Astrocyte (in vitro differentiated cells and primary cell): ENCODE measurements around the gene ILKAP. TPM values are rescaled to one million over a fixed set of nuclear protein-coding genes. Genes with fewer than 3 reads are reported as not detected.

ENCODE experiments used
- DNase-seq: peaks from one replicate; pipeline ENCODE4 v3.0.0-alpha.2; 2010; ENCODE audit warnings: low read depth
- FAIRE-seq: peaks from 2 replicates; lab custom pipeline; 2011; peaks lifted over from hg19 to GRCh38; lab: Jason Lieb, UNC
- H2AFZ ChIP-seq: 2 replicates; pipeline ENCODE4 v1.6.0; 2012; ENCODE audit warnings: low read depth, low read length, inconsistent platforms
- H3K27ac ChIP-seq: 2 replicates; pipeline ENCODE4 v1.5.1; 2011; ENCODE audit warnings: low read depth, low read length, inconsistent platforms
- H3K27me3 ChIP-seq: 2 replicates; pipeline ENCODE4 v1.6.0; 2011; ENCODE audit warnings: low read length, inconsistent platforms; ENCODE audit not compliant: insufficient read depth
- H3K36me3 ChIP-seq: 2 replicates; pipeline ENCODE4 v1.5.1; 2011; ENCODE audit warnings: low read length, inconsistent platforms; ENCODE audit not compliant: insufficient read depth
- H3K4me1 ChIP-seq: 2 replicates; pipeline ENCODE4 v1.5.1; 2011; ENCODE audit warnings: low read length, inconsistent platforms; ENCODE audit not compliant: insufficient read depth
- H3K4me2 ChIP-seq: 2 replicates; pipeline ENCODE4 v1.6.0; 2012; ENCODE audit warnings: low read length, inconsistent platforms
- H3K4me3 ChIP-seq: 2 replicates; pipeline ENCODE4 v1.5.1; 2011; ENCODE audit warnings: low read depth, mild to moderate bottlenecking, low read length, inconsistent platforms; ENCODE audit not compliant: insufficient read depth
- H3K79me2 ChIP-seq: 2 replicates; pipeline ENCODE4 v1.6.0; 2012; ENCODE audit warnings: mild to moderate bottlenecking, low read length, inconsistent platforms; ENCODE audit not compliant: insufficient read depth
- H3K9ac ChIP-seq: 2 replicates; pipeline ENCODE4 v1.6.0; 2012; ENCODE audit warnings: mild to moderate bottlenecking, low read length, inconsistent platforms
- H3K9me3 ChIP-seq: 2 replicates; pipeline ENCODE4 v1.5.1; 2012; ENCODE audit warnings: low read depth, mild to moderate bottlenecking, low read length, inconsistent platforms; ENCODE audit not compliant: insufficient read depth
- H4K20me1 ChIP-seq: 2 replicates; pipeline ENCODE4 v1.6.0; 2012; ENCODE audit warnings: low read length, inconsistent platforms; ENCODE audit not compliant: insufficient read depth
- H3K27ac Mint-ChIP-seq: one replicate; pipeline ENCODE4 v1.8.0; 2021; ENCODE audit warnings: mild to moderate bottlenecking, mixed read lengths; ENCODE audit not compliant: unreplicated experiment
- H3K27me3 Mint-ChIP-seq: one replicate; pipeline ENCODE4 v1.8.0; 2021; ENCODE audit warnings: low read depth, mixed read lengths; ENCODE audit not compliant: unreplicated experiment
- H3K36me3 Mint-ChIP-seq: one replicate; pipeline ENCODE4 v1.8.0; 2021; ENCODE audit warnings: low read depth, mixed read lengths; ENCODE audit not compliant: unreplicated experiment
- H3K4me1 Mint-ChIP-seq: one replicate; pipeline ENCODE4 v1.8.0; 2021; ENCODE audit warnings: low read depth, mixed read lengths; ENCODE audit not compliant: unreplicated experiment
- H3K4me3 Mint-ChIP-seq: one replicate; pipeline ENCODE4 v1.8.0; 2021; ENCODE audit warnings: mild to moderate bottlenecking, moderate library complexity, mixed read lengths; ENCODE audit not compliant: unreplicated experiment
- H3K9me3 Mint-ChIP-seq: one replicate; pipeline ENCODE4 v1.8.0; 2021; ENCODE audit warnings: mild to moderate bottlenecking, mixed read lengths; ENCODE audit not compliant: unreplicated experiment
- EZH2 ChIP-seq: IDR thresholded peaks from 2 replicates; pipeline ENCODE4 v1.6.1; 2012; ENCODE audit warnings: mild to moderate bottlenecking, low read length, inconsistent platforms; ENCODE audit not compliant: insufficient read depth
- total RNA-seq: library from RNA; stranded (reverse); gene quantifications from 2 replicates; pipeline ENCODE4 v1.2.1, GENCODE V29; 2021
- TF ChIP-seq, protein P1 (sequence below): IDR thresholded peaks from 2 replicates; pipeline ENCODE4 v1.5.1; 2011; ENCODE audit warnings: low read depth, mild to moderate bottlenecking, inconsistent platforms, low read length, moderate library complexity; ENCODE audit not compliant: insufficient read depth

Gene ILKAP
- total RNA-seq, 1 donor from 2014 or later, result 32.3 TPM

DNA sequence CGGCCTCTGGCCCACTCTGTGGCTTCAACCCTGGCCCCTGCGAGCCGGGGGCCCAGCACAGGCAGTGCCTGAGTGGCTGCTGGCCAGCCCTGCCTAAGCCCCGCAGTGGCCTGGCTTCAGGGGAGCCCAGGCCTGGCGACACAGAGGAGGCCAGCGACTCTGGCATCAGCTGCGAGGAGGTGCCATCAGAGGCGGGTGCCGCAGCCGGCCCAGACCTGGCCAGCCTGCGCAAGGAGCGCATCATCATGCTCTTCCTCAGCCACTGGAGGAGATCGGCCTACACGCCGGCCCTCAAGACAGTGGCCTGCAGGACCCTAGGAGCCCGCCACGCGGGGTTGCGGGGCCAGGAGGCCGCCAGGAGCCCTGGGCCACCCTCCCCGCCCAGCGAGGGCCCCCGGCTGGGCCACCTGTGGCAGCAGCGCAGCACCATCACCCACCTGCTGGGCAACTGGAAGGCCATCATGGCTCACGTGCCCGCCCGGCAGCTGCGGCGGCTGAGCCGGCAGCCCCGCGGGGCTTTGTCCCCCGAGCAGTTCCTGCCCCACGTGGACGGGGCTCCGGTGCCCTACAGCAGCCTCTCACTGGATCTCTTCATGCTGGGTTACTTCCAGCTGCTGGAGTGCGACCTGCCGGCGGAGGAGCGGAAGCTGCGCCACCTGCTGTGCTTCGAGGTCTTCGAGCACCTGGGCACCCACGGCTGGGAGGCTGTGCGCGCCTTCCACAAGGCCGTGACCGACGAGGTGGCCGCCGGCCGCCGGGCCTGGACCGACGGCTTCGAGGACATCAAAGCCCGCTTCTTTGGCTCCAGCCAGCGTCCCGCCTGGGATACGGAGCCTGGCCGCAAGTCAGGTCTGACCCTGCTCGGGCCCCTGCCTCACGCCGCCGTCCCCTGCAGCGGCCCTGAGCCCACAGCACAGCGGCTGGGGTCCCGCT, 72.5 kb downstream of the ILKAP start:
- DNase-seq, result no peak
- Histone ChIP-seq H3K4me1 (no peaks in the 10 kb centered on the region), H3K9ac (no peak overlapping the region), H3K9me3 (no peaks in the 10 kb centered on the region), H3K27ac (no peak overlapping the region), H3K27me3 (no peaks in the 10 kb centered on the region), H3K4me2 (no peak overlapping the region), H3K36me3 (no peaks in the 10 kb centered on the region), H3K4me3 (no peak overlapping the region), H4K20me1 (no peaks in the 10 kb centered on the region), H3K79me2 (no peaks in the 10 kb centered on the region), H2AFZ (no peak overlapping the region)
- FAIRE-seq, result no peak
- no peaks in the 10 kb centered on the region for H3K36me3 Mint-ChIP-seq
- H3K4me3 Mint-ChIP-seq, result no peak overlapping the region
- H3K4me1 Mint-ChIP-seq, result no peaks in the 10 kb centered on the region
- H3K9me3 Mint-ChIP-seq, result no peaks in the 10 kb centered on the region
- TF ChIP-seq, protein P1, sequence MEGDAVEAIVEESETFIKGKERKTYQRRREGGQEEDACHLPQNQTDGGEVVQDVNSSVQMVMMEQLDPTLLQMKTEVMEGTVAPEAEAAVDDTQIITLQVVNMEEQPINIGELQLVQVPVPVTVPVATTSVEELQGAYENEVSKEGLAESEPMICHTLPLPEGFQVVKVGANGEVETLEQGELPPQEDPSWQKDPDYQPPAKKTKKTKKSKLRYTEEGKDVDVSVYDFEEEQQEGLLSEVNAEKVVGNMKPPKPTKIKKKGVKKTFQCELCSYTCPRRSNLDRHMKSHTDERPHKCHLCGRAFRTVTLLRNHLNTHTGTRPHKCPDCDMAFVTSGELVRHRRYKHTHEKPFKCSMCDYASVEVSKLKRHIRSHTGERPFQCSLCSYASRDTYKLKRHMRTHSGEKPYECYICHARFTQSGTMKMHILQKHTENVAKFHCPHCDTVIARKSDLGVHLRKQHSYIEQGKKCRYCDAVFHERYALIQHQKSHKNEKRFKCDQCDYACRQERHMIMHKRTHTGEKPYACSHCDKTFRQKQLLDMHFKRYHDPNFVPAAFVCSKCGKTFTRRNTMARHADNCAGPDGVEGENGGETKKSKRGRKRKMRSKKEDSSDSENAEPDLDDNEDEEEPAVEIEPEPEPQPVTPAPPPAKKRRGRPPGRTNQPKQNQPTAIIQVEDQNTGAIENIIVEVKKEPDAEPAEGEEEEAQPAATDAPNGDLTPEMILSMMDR, result no peak
- no peak for TF ChIP-seq EZH2
- no peak overlapping the region for H3K27ac Mint-ChIP-seq
- peaks cover 24% of the 10 kb centered on the region for H3K27me3 Mint-ChIP-seq

DNA sequence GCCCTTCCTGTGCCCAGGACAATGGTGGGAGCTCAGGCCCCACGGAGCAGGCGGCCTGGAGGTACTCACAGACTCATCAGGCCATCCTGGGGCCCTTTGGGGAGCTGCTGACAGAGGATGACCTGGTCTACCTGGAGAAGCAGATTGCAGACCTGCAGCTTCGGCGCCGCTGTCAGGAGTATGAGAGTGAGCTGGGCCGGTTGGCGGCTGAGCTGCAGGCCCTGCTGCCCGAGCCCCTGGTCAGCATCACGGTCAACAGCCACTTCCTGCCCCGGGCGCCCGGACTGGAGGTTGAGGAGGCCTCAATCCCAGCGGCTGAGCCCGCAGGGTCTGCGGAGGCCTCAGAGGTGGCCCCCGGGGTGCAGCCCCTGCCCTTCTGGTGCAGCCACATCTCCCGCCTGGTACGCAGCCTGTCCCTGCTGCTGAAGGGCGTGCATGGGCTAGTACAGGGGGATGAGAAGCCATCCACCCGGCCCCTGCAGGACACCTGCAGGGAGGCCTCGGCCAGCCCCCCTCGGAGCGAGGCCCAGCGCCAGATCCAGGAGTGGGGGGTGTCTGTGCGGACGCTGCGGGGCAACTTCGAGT, 73.3 kb downstream of the ILKAP start:
- no peak overlapping the region for H3K27ac Mint-ChIP-seq
- H3K4me3 Mint-ChIP-seq, result no peak overlapping the region
- no peaks in the 10 kb centered on the region for H3K4me1 ChIP-seq
- H3K36me3 Mint-ChIP-seq, result no peaks in the 10 kb centered on the region
- no peaks in the 10 kb centered on the region for H3K27me3 ChIP-seq
- no peak overlapping the region for H3K27ac ChIP-seq
- no peak for TF ChIP-seq EZH2
- TF ChIP-seq, protein P1, result no peak
- no peaks in the 10 kb centered on the region for H3K9me3 ChIP-seq
- peaks cover 21% of the 10 kb centered on the region for H3K27me3 Mint-ChIP-seq
- no peak overlapping the region for H3K9ac ChIP-seq
- H4K20me1 ChIP-seq, result no peaks in the 10 kb centered on the region
- H3K4me2 ChIP-seq, result no peak overlapping the region
- H3K36me3 ChIP-seq, result no peaks in the 10 kb centered on the region
- no peaks in the 10 kb centered on the region for H3K79me2 ChIP-seq
- FAIRE-seq (no peak), DNase-seq (no peak)
- H3K4me1 Mint-ChIP-seq, result no peaks in the 10 kb centered on the region
- no peaks in the 10 kb centered on the region for H3K9me3 Mint-ChIP-seq
- no peak overlapping the region for H3K4me3 ChIP-seq
- H2AFZ ChIP-seq, result no peak overlapping the region
